G401 (cell line): ENCODE data around the gene ZNF865. TPM values are rescaled to one million over a fixed set of nuclear protein-coding genes. Genes with fewer than 3 reads are reported as not detected.

ENCODE experiments used
- total RNA-seq: library from RNA; depleted of rRNA; stranded (reverse); fragments of >200 nt; shearing (Covaris generic); gene quantifications from 2 replicates; pipeline ENCODE4 v1.2.3, GENCODE V29; 2014; rRNA removed

The ZNF865 gene
- total RNA-seq, 1 experiment from 2014 or later: 1.6 TPM

Other genes with a start within 250 kb of the ZNF865 start
- gene GARIN5B, start 242.4 kb upstream of the ZNF865 start, total RNA-seq: not detected in 2 replicates
- gene IL11, start 235.2 kb upstream of the ZNF865 start, total RNA-seq: 6.5 and 8.4 TPM in 2 replicates
- gene TMEM190, start 228.8 kb upstream of the ZNF865 start, total RNA-seq: 4.0 and 14.0 TPM in 2 replicates
- 0.55 TPM in 1 of 2 replicates, not detected in the other for gene TMEM238, start 221.4 kb upstream of the ZNF865 start, total RNA-seq
- gene RPL28, start 219.7 kb upstream of the ZNF865 start, total RNA-seq: 236 and 319 TPM in 2 replicates
- gene UBE2S, start 197.9 kb upstream of the ZNF865 start, total RNA-seq: 329 and 348 TPM in 2 replicates
- gene SHISA7, start 162.3 kb upstream of the ZNF865 start, total RNA-seq: not detected in 2 replicates
- 186 and 197 TPM in 2 replicates for gene ISOC2, start 144.0 kb upstream of the ZNF865 start, total RNA-seq
- gene C19orf85, start 140.9 kb upstream of the ZNF865 start, total RNA-seq: not detected in 2 replicates
- 13.3 and 27.6 TPM in 2 replicates for gene ZNF628, start 129.0 kb upstream of the ZNF865 start, total RNA-seq
- gene NAT14, start 120.5 kb upstream of the ZNF865 start, total RNA-seq: 143 and 157 TPM in 2 replicates
- 2.5 and 9.4 TPM in 2 replicates for gene SSC5D, start 117.2 kb upstream of the ZNF865 start, total RNA-seq
- 1.9 and 3.6 TPM in 2 replicates for gene SBK2, start 68.5 kb upstream of the ZNF865 start, total RNA-seq
- 0.31 and 0.37 TPM in 2 replicates for gene SBK3, start 60.1 kb upstream of the ZNF865 start, total RNA-seq
- gene ZNF579, start 24.8 kb upstream of the ZNF865 start, total RNA-seq: 10.0 and 16.2 TPM in 2 replicates
- 5.2 and 7.7 TPM in 2 replicates for gene FIZ1, start 6.1 kb upstream of the ZNF865 start, total RNA-seq
- gene ZNF524, start 5.4 kb upstream of the ZNF865 start, total RNA-seq: 8.4 and 19.8 TPM in 2 replicates
- gene ZNF784, start 18.9 kb downstream of the ZNF865 start, total RNA-seq: 6.8 and 21.0 TPM in 2 replicates
- 5.1 and 17.4 TPM in 2 replicates for gene ZNF580, start 35.4 kb downstream of the ZNF865 start, total RNA-seq
- gene ZNF581, start 38.0 kb downstream of the ZNF865 start, total RNA-seq: 31.0 and 53.7 TPM in 2 replicates
- gene CCDC106, start 42.6 kb downstream of the ZNF865 start, total RNA-seq: 24.9 and 29.0 TPM in 2 replicates
- gene U2AF2, start 49.4 kb downstream of the ZNF865 start, total RNA-seq: 239 and 262 TPM in 2 replicates
- gene EPN1, start 69.6 kb downstream of the ZNF865 start, total RNA-seq: 40.6 and 89.1 TPM in 2 replicates
- gene NLRP9, start 132.8 kb downstream of the ZNF865 start, total RNA-seq: not detected in 2 replicates
- gene RFPL4A, start 153.4 kb downstream of the ZNF865 start, total RNA-seq: 0.49 and 3.1 TPM in 2 replicates
- gene RFPL4AL1, start 163.5 kb downstream of the ZNF865 start, total RNA-seq: 0.17 and 0.18 TPM in 2 replicates
- gene NLRP11, start 226.4 kb downstream of the ZNF865 start, total RNA-seq: 1.4 and 1.6 TPM in 2 replicates
- gene NLRP4, start 230.9 kb downstream of the ZNF865 start, total RNA-seq: 0.07 TPM in 1 of 2 replicates, not detected in the other